ENCODE measurements around the gene TMEM59.
"Not testable (repeated sequence)": the region's sequence is repeated elsewhere in the genome, so short reads cannot be mapped to it uniquely, and the experiment has no call there.

Gene TMEM59

GRCh38 chr1:54080598-54081049 is 27.6 kb upstream of the TMEM59 start:
- H3K27ac Mint-ChIP-seq, result no peak overlapping the region
- no peaks in the 10 kb centered on the region for H3K9me3 Mint-ChIP-seq
- H3K4me3 Mint-ChIP-seq, result no peak overlapping the region
- DNase-seq (ENCODE audit: low spot score), result no peak
- peaks cover 5% of the 10 kb centered on the region for H3K36me3 Mint-ChIP-seq (ENCODE audit: low read depth)
- no peaks in the 10 kb centered on the region for H3K27me3 Mint-ChIP-seq (ENCODE audit: low read depth)
- H3K4me1 Mint-ChIP-seq (ENCODE audit: low read depth), result peaks cover 3% of the 10 kb centered on the region

- Mint-ChIP-seq H3K27ac (no peak overlapping the region), H3K4me1 (ENCODE audit: low read depth) (peaks cover 3% of the 10 kb centered on the region), H3K36me3 (ENCODE audit: low read depth) (peaks cover 5% of the 10 kb centered on the region), H3K9me3 (no peaks in the 10 kb centered on the region), H3K4me3 (no peak overlapping the region), H3K27me3 (ENCODE audit: low read depth) (no peaks in the 10 kb centered on the region)
- DNase-seq (ENCODE audit: low spot score), result no peak
Measured at GRCh38 chr1:54077359-54077758, 24.4 kb upstream of the TMEM59 start.

- peaks cover 14% of the 10 kb centered on the region for H3K36me3 Mint-ChIP-seq (ENCODE audit: low read depth)
- H3K27me3 Mint-ChIP-seq (ENCODE audit: low read depth), result no peaks in the 10 kb centered on the region
- H3K27ac Mint-ChIP-seq, result no peak overlapping the region
- no peak overlapping the region for H3K4me3 Mint-ChIP-seq
- no peak for DNase-seq (ENCODE audit: low spot score)
- no peaks in the 10 kb centered on the region for H3K9me3 Mint-ChIP-seq
- no peaks in the 10 kb centered on the region for H3K4me1 Mint-ChIP-seq (ENCODE audit: low read depth)
Measured at GRCh38 chr1:54070171-54070837, 17.3 kb upstream of the TMEM59 start.

DNA sequence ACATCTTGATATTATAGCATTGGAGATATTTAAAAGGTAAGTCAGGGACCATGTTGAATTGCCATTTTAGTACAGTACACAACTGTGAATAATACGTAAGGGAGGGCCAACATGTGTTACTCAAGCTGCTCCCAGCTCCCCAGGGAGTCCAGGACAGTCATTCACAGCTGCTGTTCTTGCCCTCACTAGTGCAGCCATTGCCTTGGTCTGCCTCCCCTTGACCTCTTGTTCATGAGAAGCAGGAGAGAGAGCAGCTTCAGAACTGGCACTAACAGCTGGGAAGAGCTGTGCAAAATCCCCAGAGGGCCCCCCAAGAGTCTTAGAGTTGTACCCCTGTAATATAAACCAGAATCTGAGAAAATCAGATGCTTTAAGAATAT is 16.8 kb upstream of the TMEM59 start:
- Mint-ChIP-seq H3K4me3 (no peak overlapping the region), H3K27ac (no peak overlapping the region), H3K36me3 (ENCODE audit: low read depth) (peaks cover 18% of the 10 kb centered on the region), H3K4me1 (ENCODE audit: low read depth) (no peaks in the 10 kb centered on the region), H3K27me3 (ENCODE audit: low read depth) (no peaks in the 10 kb centered on the region), H3K9me3 (no peaks in the 10 kb centered on the region)
- DNase-seq (ENCODE audit: low spot score), result no peak

- Mint-ChIP-seq H3K27me3 (ENCODE audit: low read depth) (no peaks in the 10 kb centered on the region), H3K36me3 (ENCODE audit: low read depth) (peaks cover 6% of the 10 kb centered on the region), H3K4me3 (no peak overlapping the region), H3K9me3 (no peaks in the 10 kb centered on the region), H3K4me1 (ENCODE audit: low read depth) (no peaks in the 10 kb centered on the region), H3K27ac (no peak overlapping the region)
- DNase-seq (ENCODE audit: low spot score), result no peak
Measured at GRCh38 chr1:54064299-54064698, 11.3 kb upstream of the TMEM59 start.

GRCh38 chr1:54054438-54054749 is 1.4 kb upstream of the TMEM59 start:
- Mint-ChIP-seq H3K27ac (no peak overlapping the region), H3K27me3 (ENCODE audit: low read depth) (no peaks in the 10 kb centered on the region), H3K9me3 (no peaks in the 10 kb centered on the region), H3K36me3 (ENCODE audit: low read depth) (peaks cover 24% of the 10 kb centered on the region), H3K4me1 (ENCODE audit: low read depth) (peaks cover 24% of the 10 kb centered on the region), H3K4me3 (no peak overlapping the region)
- no peak for DNase-seq (ENCODE audit: low spot score)

- peaks cover 22% of the 10 kb centered on the region for H3K36me3 Mint-ChIP-seq (ENCODE audit: low read depth)
- DNase-seq (ENCODE audit: low spot score), result no peak
Measured at GRCh38 chr1:54053745-54054437, 887 bp upstream of the TMEM59 start.

DNA sequence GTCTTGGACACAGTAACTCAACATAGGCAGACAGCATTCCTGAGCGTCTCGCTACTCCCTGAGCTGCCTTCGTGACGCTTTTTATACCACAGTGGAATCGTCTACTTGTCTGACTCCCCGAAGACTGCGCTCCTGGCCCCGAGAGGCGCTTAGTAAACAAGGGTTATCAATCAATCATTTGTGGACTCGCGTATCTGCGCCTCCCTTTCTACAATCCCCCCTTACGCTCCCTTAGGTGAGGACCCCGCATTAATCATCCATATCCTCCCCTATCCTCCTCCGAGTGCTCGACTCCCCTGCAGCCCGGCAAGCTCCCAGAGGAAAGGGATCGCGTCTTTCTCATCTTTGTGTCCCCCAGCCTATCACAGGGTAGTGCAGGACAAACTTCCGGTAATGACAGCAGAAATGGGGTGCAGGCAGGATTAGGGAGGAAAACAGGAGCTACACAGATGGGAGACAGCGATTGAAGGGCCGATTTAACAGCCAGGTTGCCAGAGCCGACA is 522 bp downstream of the TMEM59 start:
- Mint-ChIP-seq H3K27ac (no peak overlapping the region), H3K4me3 (no peak overlapping the region), H3K4me1 (ENCODE audit: low read depth) (peaks cover 21% of the 10 kb centered on the region), H3K9me3 (no peaks in the 10 kb centered on the region), H3K27me3 (ENCODE audit: low read depth) (no peaks in the 10 kb centered on the region), H3K36me3 (ENCODE audit: low read depth) (peaks cover 12% of the 10 kb centered on the region)
- peak; percentile 43 for DNase-seq (ENCODE audit: low spot score)

More at GRCh38 chr1:54053745-54054437, 887 bp upstream of the TMEM59 start:
- H3K9me3 Mint-ChIP-seq, result no peaks in the 10 kb centered on the region
- H3K27ac Mint-ChIP-seq, result no peak overlapping the region
- H3K4me3 Mint-ChIP-seq, result no peak overlapping the region
- H3K4me1 Mint-ChIP-seq (ENCODE audit: low read depth), result peaks cover 23% of the 10 kb centered on the region
- H3K27me3 Mint-ChIP-seq (ENCODE audit: low read depth), result no peaks in the 10 kb centered on the region

- Mint-ChIP-seq H3K36me3 (ENCODE audit: low read depth) (peaks cover 12% of the 10 kb centered on the region), H3K9me3 (no peaks in the 10 kb centered on the region), H3K27me3 (ENCODE audit: low read depth) (no peaks in the 10 kb centered on the region), H3K4me1 (ENCODE audit: low read depth) (peaks cover 23% of the 10 kb centered on the region), H3K27ac (no peak overlapping the region), H3K4me3 (no peak overlapping the region)
- no peak for DNase-seq (ENCODE audit: low spot score)
Measured at GRCh38 chr1:54051933-54052430, 1.0 kb downstream of the TMEM59 start.

GRCh38 chr1:54050435-54050834 is 2.6 kb downstream of the TMEM59 start:
- not testable (repeated sequence) for H3K27me3 Mint-ChIP-seq (ENCODE audit: low read depth); DNase-seq (ENCODE audit: low spot score); H3K4me3 Mint-ChIP-seq; H3K36me3 Mint-ChIP-seq (ENCODE audit: low read depth); H3K9me3 Mint-ChIP-seq; H3K27ac Mint-ChIP-seq
- H3K4me1 Mint-ChIP-seq (ENCODE audit: low read depth), result peaks cover 21% of the 10 kb centered on the region

DNA sequence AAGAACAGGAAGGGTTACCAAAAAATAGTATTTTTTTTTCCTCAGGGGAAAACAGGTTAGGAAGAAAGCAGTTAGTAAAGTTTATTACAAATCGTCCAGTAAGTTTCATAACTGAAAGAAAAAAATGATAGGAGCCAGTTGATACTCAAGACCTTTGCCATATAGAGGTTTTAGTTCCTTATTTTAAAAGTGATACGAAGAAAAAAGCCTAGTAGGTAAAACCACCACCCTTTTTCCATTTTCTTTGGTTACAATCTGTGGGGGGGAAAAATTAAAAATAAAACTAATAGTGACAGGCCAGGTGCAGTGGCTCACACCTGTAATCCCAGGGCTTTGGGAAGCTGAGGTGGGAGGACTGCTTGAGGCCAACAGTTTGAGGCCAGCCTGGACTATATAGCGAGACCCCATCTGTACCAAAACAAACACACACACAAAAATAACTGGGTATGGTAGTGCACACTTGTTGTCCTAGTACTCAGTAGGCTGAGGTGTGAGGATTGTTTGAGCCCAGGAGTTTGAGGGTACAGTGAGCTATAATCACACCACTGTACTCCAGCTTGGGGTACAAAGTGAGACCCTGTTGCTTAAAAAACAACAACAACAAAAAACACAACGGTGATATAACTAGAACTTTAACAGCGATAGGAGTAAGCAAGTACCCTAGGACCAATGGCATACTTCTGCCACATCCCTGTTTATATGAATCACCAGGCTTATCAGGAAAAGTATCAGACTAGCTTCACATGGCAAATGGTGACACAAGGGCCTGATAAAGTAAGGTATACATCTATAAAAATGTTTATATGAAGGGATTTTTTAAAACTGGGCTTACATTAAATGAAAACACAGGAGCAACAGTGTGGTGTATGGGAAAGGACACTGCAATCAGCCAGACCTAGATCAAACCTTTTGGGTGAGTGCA is 5.4 kb downstream of the TMEM59 start:
- Mint-ChIP-seq H3K27ac (no peak overlapping the region), H3K36me3 (ENCODE audit: low read depth) (peaks cover 18% of the 10 kb centered on the region), H3K4me1 (ENCODE audit: low read depth) (peaks cover 12% of the 10 kb centered on the region), H3K9me3 (no peaks in the 10 kb centered on the region), H3K27me3 (ENCODE audit: low read depth) (no peaks in the 10 kb centered on the region), H3K4me3 (no peak overlapping the region)
- DNase-seq (ENCODE audit: low spot score), result no peak

DNA sequence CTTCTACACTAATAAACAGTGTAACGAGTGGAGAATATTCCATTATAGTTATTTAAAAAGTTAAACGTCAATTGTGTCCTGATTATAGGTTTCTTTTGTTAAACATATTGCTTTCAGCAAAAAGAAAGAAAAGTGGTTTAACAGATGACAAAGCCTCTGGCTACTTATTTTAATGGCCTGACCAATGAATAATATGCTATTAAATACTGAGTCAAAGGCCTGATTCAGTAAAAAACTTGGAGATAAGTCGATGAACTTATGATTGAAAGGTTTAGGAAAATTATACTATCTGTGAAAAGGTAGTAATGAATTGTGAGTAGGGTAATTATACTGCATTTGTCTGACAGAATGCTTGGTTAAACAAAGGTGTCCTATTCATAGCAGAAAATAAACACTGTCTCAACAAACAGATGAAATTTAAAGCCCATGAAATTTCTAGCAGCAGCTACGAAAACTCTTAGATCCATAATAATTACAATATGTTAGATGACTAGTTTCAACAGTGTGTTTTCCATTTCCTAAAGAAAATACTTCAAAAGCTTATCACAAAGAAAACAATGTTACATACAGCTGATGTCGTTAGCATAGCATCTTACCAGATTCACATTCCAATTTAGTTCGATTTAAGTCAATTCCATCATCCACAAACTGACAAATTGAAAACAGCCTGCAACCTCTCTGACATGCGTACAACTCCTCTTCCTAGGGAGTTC is 6.2 kb downstream of the TMEM59 start:
- Mint-ChIP-seq H3K27ac (no peak overlapping the region), H3K4me3 (no peak overlapping the region), H3K27me3 (ENCODE audit: low read depth) (no peaks in the 10 kb centered on the region), H3K4me1 (ENCODE audit: low read depth) (peaks cover 12% of the 10 kb centered on the region), H3K36me3 (ENCODE audit: low read depth) (peaks cover 24% of the 10 kb centered on the region), H3K9me3 (no peaks in the 10 kb centered on the region)
- no peak for DNase-seq (ENCODE audit: low spot score)

GRCh38 chr1:54045496-54045895 is 7.5 kb downstream of the TMEM59 start:
- H3K36me3 Mint-ChIP-seq (ENCODE audit: low read depth), result peaks cover 33% of the 10 kb centered on the region
- peaks cover 10% of the 10 kb centered on the region for H3K4me1 Mint-ChIP-seq (ENCODE audit: low read depth)
- no peak overlapping the region for H3K27ac Mint-ChIP-seq
- H3K27me3 Mint-ChIP-seq (ENCODE audit: low read depth), result no peaks in the 10 kb centered on the region
- no peak for DNase-seq (ENCODE audit: low spot score)
- H3K4me3 Mint-ChIP-seq, result no peak overlapping the region
- H3K9me3 Mint-ChIP-seq, result no peaks in the 10 kb centered on the region

All from T-helper 2 cell treated with Interferon-gamma antibody and Interleukin-4, amounts not matched to agents 5 μg/mL and 100 μg/mL, for 36 hours (primary cell).